Measurements from ENCODE around the gene UBA52. TPM values are rescaled to one million over a fixed set of nuclear protein-coding genes. Genes with fewer than 3 reads are reported as not detected.

Gene UBA52
- polyA plus RNA-seq, 1 of the 3 experiments (the other 2 are of a cell fraction): 2,690 TPM

- TF ChIP-seq PBX3 (IDR thresholded peaks at IDR 0.05) (peak; percentile 95), TAF1 (IDR thresholded peaks at IDR 0.05; ENCODE audit: borderline replicate concordance, low read depth, low read length) (peak; percentile 57; the same call in 1 of the 2 replicates), USF2 (IDR thresholded peaks at IDR 0.05; ENCODE audit: borderline replicate concordance, low read depth, low read length) (no peak; the same call in 1 of the 2 replicates), RCOR1 (IDR thresholded peaks at IDR 0.05; ENCODE audit: low read length) (no peak), ZBTB33 (IDR thresholded peaks at IDR 0.05; ENCODE audit: borderline replicate concordance, low read depth) (no peak), CTCF (IDR thresholded peaks at IDR 0.05) (no peak), FOXJ3 (CRISPR knock-in tag; IDR thresholded peaks at IDR 0.05) (no peak), RAD21 (IDR thresholded peaks at IDR 0.05; ENCODE audit: low read length) (no peak), NRF1 (IDR thresholded peaks at IDR 0.05; ENCODE audit: low read depth, low read length) (peak; percentile 61), JUND (IDR thresholded peaks at IDR 0.05) (0 out of 2 replicates have a peak, but pooled peaks have one; percentile 26), MAX (IDR thresholded peaks at IDR 0.05; ENCODE audit: low read depth) (peak; percentile 68; the same call in 1 of the 2 replicates), IRF3 (IDR thresholded peaks at IDR 0.05; ENCODE audit: low read depth, low read length) (no peak), NFIC (IDR thresholded peaks at IDR 0.05; ENCODE audit: borderline replicate concordance) (no peak), POLR2AphosphoS5 (IDR thresholded peaks at IDR 0.05; ENCODE audit: low read depth, low read length) (peak; percentile 74), CHD2 (IDR thresholded peaks at IDR 0.05; ENCODE audit: low read length, partially characterized antibody) (no peak), EZH2phosphoT487 (IDR thresholded peaks at IDR 0.05; ENCODE audit: borderline replicate concordance, low read depth) (no peak)
These were observed 49.4 kb upstream of the UBA52 start (continued) for GRCh38 chr19:18522124-18522861.
